Panc1 (cell line): ENCODE data around the gene PSMD13. TPM values are rescaled to one million over a fixed set of nuclear protein-coding genes. Genes with fewer than 3 reads are reported as not detected.
A peak's percentile ranks its signal among the peaks of the same experiment; 100 is the strongest.

Experiments
- ATAC-seq: fragments of 200-7000 bp; cut with Tn5 transposase; 2 replicates; pipeline ENCODE4 v1.9.1; 2020; ENCODE audit warnings: mild to moderate bottlenecking, moderate library complexity
- BruUV-seq: library from RNA; stranded (reverse); fragments of 400-500 nt; replicated peaks from 2 replicates; lab custom pipeline; 2021; lab: Mats Ljungman, UMichigan
- CTCF ChIA-PET: fragments of 300-600 bp; sonication (Branson Sonifier 250); formaldehyde crosslinking; loops from one replicate; lab custom pipeline; 2022; ENCODE audit warnings: antibody characterized with exemption; lab: Charles Lee
- POLR2A ChIA-PET: fragments of 300-600 bp; sonication (Branson Sonifier 250); formaldehyde crosslinking; loops from one replicate; lab custom pipeline; 2022; ENCODE audit warnings: antibody characterized with exemption; lab: Charles Lee
- DNase-seq: peaks from one replicate; pipeline ENCODE4 v3.0.0-alpha.2; 2010; ENCODE audit warnings: low read depth, low spot score
- H3K27ac ChIP-seq: 2 replicates; pipeline ENCODE4 v1.5.1; 2011; ENCODE audit warnings: mild to moderate bottlenecking, low read length, inconsistent platforms
- H3K27me3 ChIP-seq: fragments of 200-500 bp; sonication (Bioruptor generic); 2 replicates; pipeline ENCODE4 v1.6.0; 2014; ENCODE audit warnings: low read length, inconsistent platforms; ENCODE audit not compliant: control insufficient read depth, insufficient read depth
- H3K36me3 ChIP-seq: fragments of 200-500 bp; sonication (Bioruptor generic); 2 replicates; pipeline ENCODE4 v1.5.1; 2014; ENCODE audit warnings: inconsistent platforms, mild to moderate bottlenecking, low read length, moderate library complexity; ENCODE audit not compliant: control insufficient read depth, insufficient read depth
- H3K4me1 ChIP-seq: 2 replicates; pipeline ENCODE4 v1.5.1; 2011; ENCODE audit warnings: inconsistent platforms, mild to moderate bottlenecking, low read length, moderate library complexity; ENCODE audit not compliant: control insufficient read depth, insufficient read depth
- H3K4me3 ChIP-seq, 2 experiments: 2 replicates each; pipeline ENCODE4 v1.5.1; 2011 to 2012; ENCODE audit warnings: low read depth in 2 of 2, low read length in 2 of 2, mild to moderate bottlenecking in 2 of 2, inconsistent platforms in 1 of 2, moderate library complexity in 1 of 2
- H3K9me3 ChIP-seq: fragments of 200-500 bp; sonication (Bioruptor generic); 2 replicates; pipeline ENCODE4 v1.5.1; 2014; ENCODE audit warnings: low read depth, mild to moderate bottlenecking, inconsistent platforms, low read length, moderate library complexity; ENCODE audit not compliant: control insufficient read depth, insufficient read depth
- CTCF ChIP-seq: fragments of 450-650 bp; IDR thresholded peaks from 2 replicates; pipeline ENCODE4 v1.5.1; 2017; ENCODE audit warnings: mild to moderate bottlenecking
- POLR2AphosphoS5 ChIP-seq: IDR thresholded peaks from 2 replicates; pipeline ENCODE4 v1.6.1; 2012; ENCODE audit warnings: mild to moderate bottlenecking, low read depth, low read length, moderate library complexity
- SIN3A ChIP-seq: IDR thresholded peaks from 2 replicates; pipeline ENCODE4 v1.6.1; 2012; ENCODE audit warnings: low read depth, mild to moderate bottlenecking, low read length, moderate library complexity, borderline replicate concordance; ENCODE audit not compliant: insufficient read depth
- TCF7L2 ChIP-seq: IDR thresholded peaks from 2 replicates; pipeline ENCODE4 v1.6.1; 2011; ENCODE audit warnings: mild to moderate bottlenecking, low read depth, low read length, inconsistent platforms
- in situ Hi-C: cut with HindIII; loops from 2 replicates; pipeline ENCODE4 v1.10.0; 2016; ENCODE audit warnings: low sequenced_read_pairs, low pct_unique_long_range_greater_than_20kb
- intact Hi-C: fragments of 100-400 bp; cut with micrococcal nuclease; formaldehyde crosslinking; loops from one replicate; pipeline ENCODE4 v1.10.0; 2022; ENCODE audit not compliant: unreplicated experiment
- total RNA-seq: library from RNA; stranded (reverse); gene quantifications from one replicate; pipeline ENCODE4 v1.2.1, GENCODE V29; 2021; ENCODE audit not compliant: unreplicated experiment
- TF ChIP-seq, protein P1 (sequence below), 2 experiments: IDR thresholded peaks; 2 replicates each; pipeline ENCODE4 v1.6.1; 2011 to 2012; ENCODE audit warnings: low read depth in 2 of 2, control low read depth in 1 of 2, low read length in 1 of 2, mild to moderate bottlenecking in 1 of 2, moderate library complexity in 1 of 2; ENCODE audit not compliant: insufficient read depth in 1 of 2

PSMD13 gene
- total RNA-seq, 1 experiment from 2014 or later: 271 TPM

DNA sequence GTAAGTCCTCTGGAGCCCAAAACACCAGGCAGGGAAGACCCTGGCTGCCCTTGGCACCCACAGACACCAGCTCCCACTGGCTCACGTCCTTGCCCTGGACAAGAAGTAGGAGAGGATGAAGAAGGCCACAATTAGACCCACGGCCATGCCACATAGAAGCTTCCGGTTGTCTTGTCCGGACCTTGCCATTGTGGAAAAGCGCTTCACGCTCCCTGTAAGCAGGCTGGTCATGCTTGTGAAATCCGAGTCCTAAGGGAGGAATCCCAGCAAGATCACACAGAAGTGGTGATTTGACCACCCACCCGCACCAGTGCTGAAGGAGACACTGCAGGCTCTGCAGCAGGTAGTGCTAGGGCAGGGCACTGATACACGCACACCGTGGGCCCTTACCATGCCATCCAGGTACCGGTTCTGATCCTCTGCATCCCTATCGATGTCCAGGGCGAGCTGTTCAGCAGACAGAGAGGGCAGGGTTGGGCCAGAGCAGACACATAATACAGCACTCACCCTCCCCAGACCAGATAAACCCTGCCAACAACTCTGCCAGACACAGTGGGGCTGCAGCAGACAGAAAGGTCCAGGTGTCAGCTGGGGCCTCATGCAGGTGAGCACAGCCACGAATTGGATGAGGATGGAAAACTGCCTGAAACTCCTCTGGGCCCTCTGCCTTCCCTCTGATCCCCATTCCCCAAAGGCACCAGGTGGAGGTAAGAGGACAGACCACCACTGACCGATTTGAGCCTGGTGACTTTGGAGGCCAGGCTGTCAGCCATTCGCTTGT is 31.4 kb upstream of the PSMD13 start:
- ChIA-PET POLR2A (interaction anchor here (0.9 kb wide), 2 partner anchors 32 to 33 kb away, joined by 4 to 12 read pairs; partner anchors contain the start of gene PSMD13), CTCF (no interaction called here)
- Histone ChIP-seq H3K36me3 (peaks cover 11% of the 10 kb centered on the region), H3K27ac (peak overlapping the region; percentile 100; the same call in 1 of the 2 replicates), H3K27me3 (no peaks in the 10 kb centered on the region), H3K9me3 (no peaks in the 10 kb centered on the region), H3K4me3 (peak overlapping the region in 1 of 2 experiments; percentile 100; a peak in 2 of 4 replicates), H3K4me1 (peaks cover 24% of the 10 kb centered on the region)
- ATAC-seq: no peak
- BruUV-seq: TSS peak; percentile 66
- no peak for TF ChIP-seq POLR2AphosphoS5
- no peak for TF ChIP-seq TCF7L2
- TF ChIP-seq, protein P1, sequence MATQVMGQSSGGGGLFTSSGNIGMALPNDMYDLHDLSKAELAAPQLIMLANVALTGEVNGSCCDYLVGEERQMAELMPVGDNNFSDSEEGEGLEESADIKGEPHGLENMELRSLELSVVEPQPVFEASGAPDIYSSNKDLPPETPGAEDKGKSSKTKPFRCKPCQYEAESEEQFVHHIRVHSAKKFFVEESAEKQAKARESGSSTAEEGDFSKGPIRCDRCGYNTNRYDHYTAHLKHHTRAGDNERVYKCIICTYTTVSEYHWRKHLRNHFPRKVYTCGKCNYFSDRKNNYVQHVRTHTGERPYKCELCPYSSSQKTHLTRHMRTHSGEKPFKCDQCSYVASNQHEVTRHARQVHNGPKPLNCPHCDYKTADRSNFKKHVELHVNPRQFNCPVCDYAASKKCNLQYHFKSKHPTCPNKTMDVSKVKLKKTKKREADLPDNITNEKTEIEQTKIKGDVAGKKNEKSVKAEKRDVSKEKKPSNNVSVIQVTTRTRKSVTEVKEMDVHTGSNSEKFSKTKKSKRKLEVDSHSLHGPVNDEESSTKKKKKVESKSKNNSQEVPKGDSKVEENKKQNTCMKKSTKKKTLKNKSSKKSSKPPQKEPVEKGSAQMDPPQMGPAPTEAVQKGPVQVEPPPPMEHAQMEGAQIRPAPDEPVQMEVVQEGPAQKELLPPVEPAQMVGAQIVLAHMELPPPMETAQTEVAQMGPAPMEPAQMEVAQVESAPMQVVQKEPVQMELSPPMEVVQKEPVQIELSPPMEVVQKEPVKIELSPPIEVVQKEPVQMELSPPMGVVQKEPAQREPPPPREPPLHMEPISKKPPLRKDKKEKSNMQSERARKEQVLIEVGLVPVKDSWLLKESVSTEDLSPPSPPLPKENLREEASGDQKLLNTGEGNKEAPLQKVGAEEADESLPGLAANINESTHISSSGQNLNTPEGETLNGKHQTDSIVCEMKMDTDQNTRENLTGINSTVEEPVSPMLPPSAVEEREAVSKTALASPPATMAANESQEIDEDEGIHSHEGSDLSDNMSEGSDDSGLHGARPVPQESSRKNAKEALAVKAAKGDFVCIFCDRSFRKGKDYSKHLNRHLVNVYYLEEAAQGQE (IDR thresholded peaks at IDR 0.05; ENCODE audit: insufficient read depth in 1 of 2, low read depth in 2 of 2, low read length in 1 of 2): no peak
- TF ChIP-seq SIN3A: no peak
- no peak for TF ChIP-seq CTCF
- in situ Hi-C loops (no loop called here), intact Hi-C loops (no loop called here)
- no peak for DNase-seq

GRCh38 chr11:206002-206384 is 30.8 kb upstream of the PSMD13 start:
- Histone ChIP-seq H3K4me1 (peaks cover 30% of the 10 kb centered on the region), H3K9me3 (no peaks in the 10 kb centered on the region), H3K4me3 (peak overlapping the region; percentile 99 to 100), H3K27me3 (no peaks in the 10 kb centered on the region), H3K27ac (peak overlapping the region; percentile 100), H3K36me3 (peaks cover 16% of the 10 kb centered on the region)
- ChIA-PET CTCF (no interaction called here), POLR2A (interaction anchor here (0.9 kb wide), 1 partner anchor 32 kb away, joined by 4 read pairs; no protein-coding TSS in a partner anchor)
- TF ChIP-seq POLR2AphosphoS5: no peak
- no peak for TF ChIP-seq CTCF
- TF ChIP-seq SIN3A: no peak
- TF ChIP-seq TCF7L2: no peak
- TF ChIP-seq, protein P1 (IDR thresholded peaks at IDR 0.05; ENCODE audit: insufficient read depth in 1 of 2, low read depth in 2 of 2, low read length in 1 of 2): no peak
- intact Hi-C loops: no loop called here
- DNase-seq: no peak
- ATAC-seq: no peak
- no TSS peak for BruUV-seq
- in situ Hi-C loops: no loop called here
